ENCODE data around the gene MRTFB.

MRTFB gene

DNA sequence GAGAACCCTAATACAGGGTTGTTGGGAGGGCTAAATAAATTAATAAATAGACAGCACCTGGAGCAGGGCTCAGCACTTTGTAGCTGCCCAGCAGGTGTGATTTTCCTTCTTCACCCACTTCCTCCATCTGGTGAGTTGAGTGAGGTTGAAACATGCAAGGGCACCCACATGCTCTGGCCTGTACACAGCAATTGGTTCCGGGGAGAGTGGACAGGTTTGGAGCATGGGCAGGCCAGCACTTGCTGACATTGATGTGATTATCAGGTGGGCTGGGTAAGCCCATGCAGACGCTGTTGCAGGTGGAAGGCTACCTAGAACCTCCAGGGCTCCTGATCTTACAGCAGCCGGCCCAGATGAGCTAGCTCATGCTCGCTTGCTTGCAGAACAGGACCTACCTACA, 1.3 kb upstream of the MRTFB start:
- no peak for DNase-seq

DNA sequence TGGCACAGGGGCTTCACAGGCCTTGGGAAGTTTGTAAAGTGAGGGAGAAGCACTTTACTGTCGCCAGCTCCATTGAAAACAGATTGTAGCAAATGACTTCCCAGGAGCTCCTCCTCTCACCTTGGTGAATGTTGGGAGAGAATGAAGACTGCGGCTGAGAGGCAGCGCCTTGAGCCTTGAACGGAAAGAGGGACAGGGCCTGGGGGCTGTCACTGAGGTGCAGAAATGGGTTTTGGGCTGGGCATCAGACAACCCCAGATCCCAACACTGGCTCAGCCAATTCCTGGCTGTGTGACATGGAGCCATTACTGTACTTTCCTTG, 603 bp upstream of the MRTFB start:
- DNase-seq, result no peak

DNA sequence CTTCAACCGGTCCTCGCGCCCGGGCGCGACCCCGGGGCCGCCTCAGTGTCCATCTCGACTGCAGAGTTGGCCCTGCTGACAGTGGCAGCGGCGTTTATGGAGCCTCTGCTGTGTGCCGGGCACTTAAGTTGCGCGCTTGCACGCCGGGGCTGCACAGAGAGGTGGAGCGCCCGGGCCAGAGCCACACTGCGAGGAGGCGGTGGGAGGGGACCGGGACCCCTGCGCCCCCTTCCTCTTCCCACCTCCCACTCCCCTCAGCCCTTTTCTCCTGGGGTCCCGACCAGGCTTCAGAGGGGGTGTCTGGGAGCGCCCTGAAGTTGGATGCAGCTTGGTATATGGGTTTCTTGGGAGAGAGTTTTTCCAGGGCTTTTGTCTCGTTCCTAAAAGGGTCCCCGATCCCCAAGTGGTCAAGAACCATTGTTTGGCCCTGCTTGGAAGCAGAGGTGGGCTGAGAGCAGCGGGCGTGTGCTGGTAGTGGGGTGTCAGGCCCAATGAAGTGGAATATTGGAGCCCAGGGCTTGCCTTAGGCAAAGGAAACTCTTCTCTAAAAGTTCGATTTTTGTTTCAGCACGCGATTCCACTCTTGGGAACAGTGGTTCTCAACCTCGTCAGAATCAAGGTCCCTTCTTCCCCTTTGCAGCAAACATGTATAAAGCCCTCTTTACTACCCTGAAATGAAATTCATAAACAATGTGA, 605 bp downstream of the MRTFB start:
- no peak for DNase-seq

DNA sequence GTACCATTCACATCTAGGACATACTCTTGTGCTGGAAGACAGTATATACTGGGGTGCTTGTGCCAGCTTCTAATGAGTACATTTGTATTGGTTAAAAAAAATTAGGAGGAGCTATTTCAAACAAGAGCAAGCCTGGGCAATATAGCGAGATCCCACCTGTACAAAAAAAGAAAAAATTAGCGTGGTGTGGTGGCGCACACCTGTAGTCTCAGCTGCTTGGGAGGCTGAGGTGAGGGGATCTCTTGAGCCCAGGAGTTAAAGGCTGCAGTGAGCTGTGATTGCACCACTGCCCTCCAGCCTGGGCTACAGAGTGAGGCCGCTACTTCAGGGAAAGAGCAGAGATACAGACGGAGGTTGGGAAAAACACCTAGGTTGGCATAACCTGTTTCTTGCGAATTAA, 1.2 kb downstream of the MRTFB start:
- no peak for DNase-seq

DNA sequence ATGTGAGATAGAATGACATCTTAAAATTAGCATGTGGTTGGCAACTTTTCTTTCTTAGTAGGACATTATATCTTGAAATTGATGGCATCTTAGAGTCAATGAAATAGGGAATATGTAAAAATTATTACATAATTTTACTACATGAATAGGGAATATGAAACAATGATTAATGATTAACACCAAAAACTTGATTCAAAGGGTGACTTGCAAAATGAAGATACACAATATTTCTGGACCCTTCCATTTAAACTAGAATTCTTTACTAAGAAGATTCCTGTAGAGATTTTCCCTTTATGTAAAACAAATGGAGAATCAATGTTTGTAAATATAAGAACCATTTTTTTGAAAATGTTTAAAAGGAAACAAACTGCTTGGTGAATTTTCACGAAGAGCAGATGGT, 3.4 kb downstream of the MRTFB start:
- no peak for DNase-seq

- no peak for DNase-seq
These were observed 6.8 kb downstream of the MRTFB start for GRCh38 chr16:14077918-14078317.

- DNase-seq, result no peak
These were observed 15.4 kb downstream of the MRTFB start for GRCh38 chr16:14086477-14086876.

- DNase-seq, result no peak
These were observed 16.1 kb downstream of the MRTFB start for GRCh38 chr16:14087181-14087580.

DNA sequence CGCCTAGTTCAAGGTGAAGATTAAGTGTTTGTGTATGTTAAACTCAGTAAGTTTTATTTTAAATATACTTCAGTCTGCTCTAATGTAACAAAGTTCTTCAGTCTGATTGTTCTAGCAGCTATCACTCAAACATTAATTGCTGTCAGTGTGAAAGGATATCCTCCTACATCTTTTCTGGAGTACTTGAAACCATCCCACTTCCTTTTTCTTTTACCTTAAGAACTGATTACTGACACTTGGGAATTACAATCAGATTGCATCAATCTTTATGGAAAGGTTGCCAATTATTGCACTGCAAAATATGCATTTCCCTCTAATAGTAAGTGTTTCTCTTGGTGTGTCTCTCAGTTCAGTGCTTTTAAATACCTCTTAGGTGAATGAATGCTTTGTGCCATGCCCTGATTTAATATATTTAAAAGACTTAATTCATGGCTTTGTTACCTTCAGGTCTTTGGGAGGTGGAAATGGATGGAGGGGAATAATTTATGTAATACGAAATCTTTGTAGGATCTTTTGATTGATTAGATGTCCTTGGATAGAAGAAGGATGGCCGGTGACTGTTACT, 16.6 kb downstream of the MRTFB start:
- DNase-seq, result no peak

DNA sequence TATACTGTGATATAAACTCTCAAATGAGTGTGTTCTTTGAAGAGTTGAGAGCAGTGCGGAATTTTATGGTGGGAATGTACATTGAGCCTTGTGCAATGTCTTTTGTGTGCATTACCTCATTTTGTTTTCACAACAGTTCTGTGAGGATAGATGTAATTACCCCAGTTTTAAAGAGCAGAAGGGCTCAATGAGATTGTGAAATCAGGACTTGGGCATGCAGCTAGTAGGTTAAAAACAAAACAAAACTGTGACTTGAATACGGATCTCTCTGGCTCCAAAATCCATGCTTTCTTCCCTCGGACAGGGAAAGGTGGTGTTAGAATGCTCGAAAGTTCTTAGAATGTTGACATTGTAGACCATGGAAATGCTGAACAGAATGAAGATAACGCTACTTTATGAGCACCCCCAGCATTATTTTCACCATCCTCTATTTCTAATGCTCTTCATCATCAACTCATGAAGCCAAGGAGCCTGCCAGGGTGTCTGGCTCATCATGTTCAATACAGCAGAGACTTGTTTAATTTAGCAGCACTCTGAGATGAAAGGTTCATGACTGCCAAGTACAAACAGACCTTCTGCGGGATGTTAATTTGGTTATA, 17.1 kb downstream of the MRTFB start:
- DNase-seq, result no peak

DNA sequence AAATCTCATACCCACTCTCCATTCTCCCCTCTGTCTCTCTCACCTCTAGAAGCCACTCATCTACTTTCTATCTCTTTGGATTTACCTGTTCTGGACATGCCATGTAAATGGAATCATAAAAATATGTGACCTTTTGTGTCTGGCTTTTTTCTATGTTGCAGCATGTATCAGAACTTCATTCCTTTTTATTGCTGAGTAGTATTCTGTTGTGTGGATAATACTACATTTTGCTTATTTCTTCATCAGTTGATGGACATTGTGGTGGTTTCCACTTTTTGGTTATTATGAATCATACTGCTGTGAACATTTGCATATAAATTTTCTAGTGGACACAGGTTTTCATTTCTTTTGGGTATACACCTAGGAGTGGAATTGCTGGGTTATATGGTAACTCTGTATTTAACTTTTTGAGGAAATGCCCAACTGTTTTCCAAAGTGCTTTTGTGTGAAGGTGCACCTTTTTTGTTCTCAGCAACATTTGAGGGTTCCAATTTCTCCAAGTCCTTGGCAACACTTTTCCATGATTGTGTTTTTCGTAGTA, 18.2 kb downstream of the MRTFB start:
- DNase-seq, result no peak

DNA sequence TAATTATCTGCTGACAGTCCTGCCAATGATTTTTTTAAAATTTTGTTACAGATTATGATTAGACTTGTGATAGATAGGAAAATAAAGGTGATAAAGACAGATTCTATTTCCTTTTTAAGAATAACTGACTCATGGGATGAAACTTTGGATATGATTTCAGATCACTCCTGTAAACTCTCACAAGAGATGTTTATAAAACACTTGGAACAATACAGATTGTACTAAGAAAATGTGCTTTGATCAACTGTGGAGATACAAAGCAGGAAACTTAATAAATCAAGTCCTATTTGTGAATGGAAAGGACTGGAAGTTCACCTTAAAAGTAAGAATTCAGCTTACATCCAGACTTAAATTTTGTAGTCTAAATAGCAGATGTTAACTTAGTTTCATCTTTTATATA, 21.4 kb downstream of the MRTFB start:
- DNase-seq, result no peak

- DNase-seq, result no peak
These were observed 24.9 kb downstream of the MRTFB start for GRCh38 chr16:14095883-14096551.

DNA sequence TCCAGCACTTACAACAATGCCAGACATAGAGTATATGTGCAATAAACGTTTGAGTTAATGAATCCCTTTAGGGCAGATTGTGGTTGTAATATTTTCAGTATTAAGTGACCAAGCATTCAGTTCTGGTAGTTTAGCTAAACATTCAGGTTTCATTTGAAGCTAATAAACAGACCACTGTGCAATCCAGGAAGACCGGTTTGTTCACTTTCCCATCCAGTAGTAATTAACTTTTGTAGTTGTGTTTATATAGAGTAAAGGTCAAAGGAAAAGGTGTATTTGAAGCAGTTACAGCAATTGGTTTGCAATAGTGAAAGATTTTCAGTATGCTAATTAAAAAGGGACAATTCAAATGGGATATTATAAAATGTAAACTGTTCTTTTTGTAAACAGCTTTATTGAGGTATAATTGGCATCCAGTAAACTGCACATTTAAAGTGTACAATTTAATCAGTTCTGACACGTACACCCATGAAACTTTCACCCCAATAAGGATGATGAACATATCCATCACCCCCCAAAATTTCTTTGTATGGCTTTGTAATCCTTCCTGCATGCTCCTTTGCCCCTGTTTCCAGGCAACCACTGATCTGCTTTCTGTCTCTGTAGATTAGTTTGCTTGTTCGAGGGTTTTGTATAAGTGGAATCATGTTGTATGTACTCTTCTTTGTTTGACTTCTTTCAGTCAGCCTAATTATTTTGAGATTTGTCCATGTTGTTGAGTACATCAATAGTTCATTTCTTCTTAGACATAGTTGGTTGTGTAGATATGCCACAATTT, 26.3 kb downstream of the MRTFB start:
- no peak for DNase-seq

DNA sequence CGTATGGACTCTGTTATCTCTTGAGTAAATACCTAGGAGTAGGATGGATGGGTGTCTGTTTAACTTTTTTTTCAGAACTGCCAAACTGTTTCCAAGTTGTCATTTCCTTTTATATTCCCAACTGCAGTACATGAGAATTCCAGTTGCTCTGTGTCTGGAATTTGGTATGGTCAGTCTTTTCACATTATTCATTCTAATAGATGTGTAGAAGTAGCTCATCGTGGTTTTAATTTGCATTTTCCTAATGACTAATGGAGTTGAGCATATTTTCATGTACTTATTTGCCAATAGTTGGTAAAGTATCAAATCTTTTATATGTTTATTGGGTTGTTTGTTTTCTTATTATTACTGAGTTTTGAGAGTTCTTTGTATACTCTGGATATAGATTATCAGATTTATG, 27.0 kb downstream of the MRTFB start:
- no peak for DNase-seq

GRCh38 chr16:14100825-14101224, 29.7 kb downstream of the MRTFB start:
- no peak for DNase-seq

- DNase-seq, result no peak
These were observed 30.3 kb downstream of the MRTFB start for GRCh38 chr16:14101415-14101814.

DNA sequence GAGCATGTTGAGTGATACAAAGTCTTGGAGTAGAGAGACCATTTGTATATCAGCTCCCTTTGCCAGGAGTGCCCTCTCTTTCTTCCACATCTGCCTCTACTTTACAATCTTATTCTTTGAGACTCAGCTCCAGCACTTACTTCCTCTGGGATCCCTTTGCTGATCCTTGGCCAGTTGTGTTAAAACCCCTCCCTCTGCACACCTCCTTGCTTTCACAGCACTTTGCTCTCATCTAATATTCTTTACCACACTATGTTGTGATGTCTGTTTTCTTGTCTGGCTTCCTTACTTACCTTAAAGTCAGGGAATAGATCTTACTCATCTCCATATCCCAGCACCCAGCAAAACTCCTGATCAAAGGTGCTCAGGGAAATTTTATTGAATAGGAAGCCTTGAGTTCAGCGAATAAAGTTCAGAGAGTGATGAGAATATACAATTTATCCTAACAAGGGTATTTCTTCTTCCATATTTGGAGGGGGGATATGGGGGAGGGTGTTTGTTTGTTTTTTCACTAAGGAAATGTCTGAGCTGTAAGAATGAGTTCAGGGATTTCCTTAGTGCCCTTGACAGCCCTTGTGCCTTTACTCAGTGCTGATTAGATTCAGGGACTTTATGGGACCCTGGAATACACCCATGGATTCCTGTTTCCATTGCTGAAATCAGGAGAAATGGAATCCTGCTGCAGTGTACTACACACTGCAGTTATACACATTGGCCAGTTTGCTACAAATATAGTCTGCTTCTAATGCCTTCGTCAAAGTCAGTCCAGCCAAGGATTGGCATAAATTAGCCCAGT, 32.0 kb downstream of the MRTFB start:
- DNase-seq, result no peak

GRCh38 chr16:14104066-14104465, 32.9 kb downstream of the MRTFB start:
- DNase-seq, result no peak

- no peak for DNase-seq
These were observed 34.7 kb downstream of the MRTFB start for GRCh38 chr16:14105760-14106375.

DNA sequence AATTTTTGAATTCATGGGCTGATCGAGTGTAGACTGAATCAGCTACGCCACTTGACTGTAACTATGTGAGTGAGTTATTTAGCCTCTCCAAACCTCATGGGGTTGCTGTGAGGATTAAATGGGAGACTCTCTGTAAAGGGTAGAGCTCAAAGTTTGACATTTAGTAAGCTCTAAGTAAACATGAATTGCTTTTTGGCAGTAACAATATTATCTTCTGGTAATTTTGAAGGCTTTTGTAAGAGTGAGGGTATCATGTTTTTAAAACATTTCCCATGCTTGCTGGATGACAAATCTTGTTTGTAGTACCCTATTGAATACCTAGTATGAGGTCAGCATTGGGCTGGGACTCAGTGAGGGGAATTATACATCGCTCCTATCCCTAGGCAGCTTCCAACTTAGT, 35.3 kb downstream of the MRTFB start:
- no peak for DNase-seq

DNA sequence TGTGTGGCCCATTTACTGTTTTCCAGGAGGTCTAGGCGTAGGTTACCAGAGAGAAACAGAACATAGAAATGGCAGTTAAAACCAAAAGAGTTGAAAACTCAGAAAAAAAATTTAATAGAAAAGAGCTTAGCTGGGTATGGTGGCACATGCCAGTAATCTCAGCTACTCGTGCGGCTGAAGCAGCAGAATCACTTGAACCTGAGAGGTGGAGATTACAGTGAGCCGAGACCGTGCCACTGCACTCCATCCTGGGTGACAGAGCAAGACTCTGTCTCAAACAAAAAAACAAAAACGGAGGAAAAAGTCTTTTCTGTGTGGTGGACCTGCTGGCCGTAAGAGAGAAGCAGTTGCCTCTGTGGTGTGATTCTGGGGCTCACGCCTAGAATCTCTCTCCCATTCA, 35.8 kb downstream of the MRTFB start:
- DNase-seq, result no peak

Data from CD4-positive, alpha-beta T cell treated with Interleukin-10 for 1 hour (primary cell).